PFSK-1 (cell line): ENCODE results near the gene PURA.

Source experiments
- REST ChIP-seq, 2 experiments: IDR thresholded peaks; 2 replicates each; pipeline versions ENCODE4 v1.6.1 to v1.8.0; 2011 to 2012; ENCODE audit warnings: low read depth in 2 of 2, low read length in 2 of 2, control low read depth in 1 of 2, inconsistent platforms in 1 of 2, mild to moderate bottlenecking in 1 of 2, moderate library complexity in 1 of 2; ENCODE audit not compliant: insufficient read depth in 1 of 2
- TAF1 ChIP-seq: IDR thresholded peaks from 2 replicates; pipeline ENCODE4 v1.6.1; 2012; ENCODE audit warnings: low read length, control low read depth, borderline replicate concordance; ENCODE audit not compliant: insufficient read depth

- TF ChIP-seq REST (IDR thresholded peaks at IDR 0.05; ENCODE audit: insufficient read depth in 1 of 2, low read depth in 2 of 2, low read length in 2 of 2) (no peak), TAF1 (no peak)
Observed at GRCh38 chr5:140109018-140109758, 4.7 kb upstream of the PURA start.
